SK-N-SH treated with all-trans-retinoic acid at 6 μM for 48 hours (cell line): Measurements from ENCODE around the gene ANXA3.
A peak's percentile ranks its signal among the peaks of the same experiment; 100 is the strongest.

Experiments
- ATAC-seq: fragments of 200-7000 bp; cut with Tn5 transposase; 3 replicates; pipeline ENCODE4 v1.9.1; 2020; ENCODE audit warnings: mild to moderate bottlenecking, moderate library complexity
- ARNTL ChIP-seq: fragments of 450-650 bp; formaldehyde crosslinking; IDR thresholded peaks from 2 replicates; pipeline ENCODE4 v1.5.0; 2020; ENCODE audit warnings: low read depth, mild to moderate bottlenecking, moderate library complexity, borderline replicate concordance
- BACH2 ChIP-seq: fragments of 250-450 bp; sonication (Bioruptor Pico); IDR thresholded peaks from 2 replicates; pipeline ENCODE4 v1.9.0; 2021; ENCODE audit warnings: mild to moderate bottlenecking, borderline replicate concordance
- CSDC2 ChIP-seq: fragments of 250-450 bp; sonication (Bioruptor Pico); IDR thresholded peaks from 2 replicates; pipeline ENCODE4 v1.5.0; 2020; ENCODE audit warnings: mild to moderate bottlenecking, moderate library complexity
- ESRRG ChIP-seq: fragments of 250-450 bp; sonication (Bioruptor Pico); IDR thresholded peaks from 2 replicates; pipeline ENCODE4 v1.6.1; 2021; ENCODE audit warnings: mild to moderate bottlenecking
- ISL1 ChIP-seq: fragments of 250-450 bp; sonication (Bioruptor Pico); IDR thresholded peaks from 2 replicates; pipeline ENCODE4 v2.1.2; 2022; ENCODE audit warnings: mild to moderate bottlenecking, moderate library complexity
- OSR1 ChIP-seq: fragments of 250-450 bp; sonication (Bioruptor Pico); IDR thresholded peaks from 2 replicates; pipeline ENCODE4 v1.8.0; 2022; ENCODE audit warnings: moderate library complexity, mild to moderate bottlenecking, inconsistent platforms
- POU6F1 ChIP-seq: fragments of 250-450 bp; sonication (Bioruptor Pico); IDR thresholded peaks from 2 replicates; pipeline ENCODE4 v1.8.0; 2021; ENCODE audit warnings: low read depth, mild to moderate bottlenecking, moderate library complexity, borderline replicate concordance
- PPARA ChIP-seq: fragments of 250-450 bp; sonication (Bioruptor Pico); IDR thresholded peaks from 2 replicates; pipeline ENCODE4 v1.5.0; 2020; ENCODE audit warnings: mild to moderate bottlenecking, borderline replicate concordance
- RARB ChIP-seq: fragments of 250-450 bp; sonication (Bioruptor Pico); IDR thresholded peaks from 2 replicates; pipeline ENCODE4 v1.8.0; 2021; ENCODE audit warnings: mild to moderate bottlenecking, moderate library complexity
- TCF4 ChIP-seq: fragments of 250-450 bp; sonication (Bioruptor Pico); IDR thresholded peaks from 2 replicates; pipeline ENCODE4 v1.8.0; 2021; ENCODE audit warnings: mild to moderate bottlenecking, moderate library complexity, borderline replicate concordance
- TOX ChIP-seq: fragments of 250-450 bp; sonication (Bioruptor Pico); IDR thresholded peaks from 2 replicates; pipeline ENCODE4 v1.8.0; 2021; ENCODE audit warnings: mild to moderate bottlenecking, moderate library complexity, borderline replicate concordance
- TSHZ2 ChIP-seq: fragments of 250-450 bp; sonication (Bioruptor Pico); IDR thresholded peaks from 2 replicates; pipeline ENCODE4 v1.5.0; 2020; ENCODE audit warnings: mild to moderate bottlenecking, moderate library complexity
- ZC3H10 ChIP-seq: fragments of 250-450 bp; sonication (Bioruptor Pico); IDR thresholded peaks from 2 replicates; pipeline ENCODE4 v1.5.1; 2021; ENCODE audit warnings: mild to moderate bottlenecking, moderate library complexity
- ZFP3 ChIP-seq: fragments of 250-450 bp; sonication (Bioruptor Pico); IDR thresholded peaks from 2 replicates; pipeline ENCODE4 v1.5.0; 2020; ENCODE audit warnings: mild to moderate bottlenecking, moderate library complexity
- ZFP30 ChIP-seq: fragments of 450-650 bp; formaldehyde crosslinking; IDR thresholded peaks from 2 replicates; pipeline ENCODE4 v1.5.0; 2022; ENCODE audit warnings: mild to moderate bottlenecking, moderate library complexity
- ZNF565 ChIP-seq: fragments of 450-650 bp; formaldehyde crosslinking; conservative IDR thresholded peaks from 2 replicates; pipeline ENCODE4 v1.5.0; 2020; ENCODE audit warnings: low read depth, mild to moderate bottlenecking, moderate library complexity
- ZNF70 ChIP-seq: fragments of 450-650 bp; formaldehyde crosslinking; IDR thresholded peaks from 2 replicates; pipeline ENCODE4 v1.5.0; 2020; ENCODE audit warnings: mild to moderate bottlenecking, moderate library complexity
- TF ChIP-seq, protein P1 (sequence below): fragments of 250-450 bp; sonication (Bioruptor Pico); IDR thresholded peaks from 2 replicates; pipeline ENCODE4 v1.8.0; 2020; ENCODE audit warnings: mild to moderate bottlenecking, moderate library complexity, borderline replicate concordance

Gene ANXA3

GRCh38 chr4:78560296-78560963 is 8.9 kb downstream of the ANXA3 start (continued):
- TF ChIP-seq BACH2 (CRISPR knock-in tag) (no peak), PPARA (no peak), ZNF565 (CRISPR knock-in tag) (no peak), OSR1 (CRISPR knock-in tag) (no peak), ZNF70 (CRISPR knock-in tag) (no peak), TSHZ2 (CRISPR knock-in tag) (no peak), ARNTL (no peak), RARB (CRISPR knock-in tag) (no peak), ZFP30 (CRISPR knock-in tag) (no peak)

- peak; percentile 63 for ATAC-seq
- peak; percentile 85 for TF ChIP-seq ISL1 (CRISPR knock-in tag)
- no peak for TF ChIP-seq RARB (CRISPR knock-in tag)
These were observed 10.1 kb downstream of the ANXA3 start for GRCh38 chr4:78561677-78562076.

- no peak for TF ChIP-seq ZNF565 (CRISPR knock-in tag)
- TF ChIP-seq CSDC2 (CRISPR knock-in tag), result no peak
- TF ChIP-seq TCF4 (CRISPR knock-in tag), result no peak
- TF ChIP-seq, protein P1, sequence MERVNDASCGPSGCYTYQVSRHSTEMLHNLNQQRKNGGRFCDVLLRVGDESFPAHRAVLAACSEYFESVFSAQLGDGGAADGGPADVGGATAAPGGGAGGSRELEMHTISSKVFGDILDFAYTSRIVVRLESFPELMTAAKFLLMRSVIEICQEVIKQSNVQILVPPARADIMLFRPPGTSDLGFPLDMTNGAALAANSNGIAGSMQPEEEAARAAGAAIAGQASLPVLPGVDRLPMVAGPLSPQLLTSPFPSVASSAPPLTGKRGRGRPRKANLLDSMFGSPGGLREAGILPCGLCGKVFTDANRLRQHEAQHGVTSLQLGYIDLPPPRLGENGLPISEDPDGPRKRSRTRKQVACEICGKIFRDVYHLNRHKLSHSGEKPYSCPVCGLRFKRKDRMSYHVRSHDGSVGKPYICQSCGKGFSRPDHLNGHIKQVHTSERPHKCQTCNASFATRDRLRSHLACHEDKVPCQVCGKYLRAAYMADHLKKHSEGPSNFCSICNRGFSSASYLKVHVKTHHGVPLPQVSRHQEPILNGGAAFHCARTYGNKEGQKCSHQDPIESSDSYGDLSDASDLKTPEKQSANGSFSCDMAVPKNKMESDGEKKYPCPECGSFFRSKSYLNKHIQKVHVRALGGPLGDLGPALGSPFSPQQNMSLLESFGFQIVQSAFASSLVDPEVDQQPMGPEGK (CRISPR knock-in tag), result no peak
- no peak for TF ChIP-seq PPARA
- TF ChIP-seq ZC3H10, result no peak
- no peak for TF ChIP-seq ZFP3 (CRISPR knock-in tag)
- TF ChIP-seq ESRRG, result no peak
- no peak for TF ChIP-seq TSHZ2 (CRISPR knock-in tag)
- TF ChIP-seq TOX (CRISPR knock-in tag), result no peak
- TF ChIP-seq POU6F1 (CRISPR knock-in tag), result no peak
- no peak for TF ChIP-seq ARNTL
- no peak for TF ChIP-seq RARB (CRISPR knock-in tag)
- ATAC-seq, result no peak
These were observed 11.1 kb downstream of the ANXA3 start for GRCh38 chr4:78562687-78563086.

GRCh38 chr4:78565971-78566372 is 14.4 kb downstream of the ANXA3 start:
- 0 out of 2 replicates have a peak, but pooled peaks have one; percentile 15 for TF ChIP-seq CSDC2 (CRISPR knock-in tag)
- peak; percentile 43; the same call in 1 of the 2 replicates for TF ChIP-seq ISL1 (CRISPR knock-in tag)
- no peak for TF ChIP-seq ZFP3 (CRISPR knock-in tag)
- TF ChIP-seq, all 23 proteins: peak for 2
- ATAC-seq, result peak; percentile 31
